GM10266 (cell line): ENCODE data around the gene LPCAT1.
"Not testable (repeated sequence)": the region's sequence is repeated elsewhere in the genome, so short reads cannot be mapped to it uniquely, and the experiment has no call there.

Experiments
- DNase-seq: peaks from one replicate; pipeline ENCODE4 v3.0.0; 2012; ENCODE audit errors: extremely low spot score
- TF ChIP-seq, protein P1 (sequence below): IDR thresholded peaks from 2 replicates; pipeline ENCODE4 v1.5.1; 2012; ENCODE audit warnings: mild to moderate bottlenecking, low read depth; ENCODE audit not compliant: control insufficient read depth, insufficient read depth; ENCODE audit errors: missing control alignments

LPCAT1 gene

GRCh38 chr5:1508659-1509290, 15.0 kb downstream of the LPCAT1 start:
- TF ChIP-seq, protein P1, sequence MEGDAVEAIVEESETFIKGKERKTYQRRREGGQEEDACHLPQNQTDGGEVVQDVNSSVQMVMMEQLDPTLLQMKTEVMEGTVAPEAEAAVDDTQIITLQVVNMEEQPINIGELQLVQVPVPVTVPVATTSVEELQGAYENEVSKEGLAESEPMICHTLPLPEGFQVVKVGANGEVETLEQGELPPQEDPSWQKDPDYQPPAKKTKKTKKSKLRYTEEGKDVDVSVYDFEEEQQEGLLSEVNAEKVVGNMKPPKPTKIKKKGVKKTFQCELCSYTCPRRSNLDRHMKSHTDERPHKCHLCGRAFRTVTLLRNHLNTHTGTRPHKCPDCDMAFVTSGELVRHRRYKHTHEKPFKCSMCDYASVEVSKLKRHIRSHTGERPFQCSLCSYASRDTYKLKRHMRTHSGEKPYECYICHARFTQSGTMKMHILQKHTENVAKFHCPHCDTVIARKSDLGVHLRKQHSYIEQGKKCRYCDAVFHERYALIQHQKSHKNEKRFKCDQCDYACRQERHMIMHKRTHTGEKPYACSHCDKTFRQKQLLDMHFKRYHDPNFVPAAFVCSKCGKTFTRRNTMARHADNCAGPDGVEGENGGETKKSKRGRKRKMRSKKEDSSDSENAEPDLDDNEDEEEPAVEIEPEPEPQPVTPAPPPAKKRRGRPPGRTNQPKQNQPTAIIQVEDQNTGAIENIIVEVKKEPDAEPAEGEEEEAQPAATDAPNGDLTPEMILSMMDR = no peak
- no peak for DNase-seq

- no peak for DNase-seq
- TF ChIP-seq, protein P1 = no peak
These were observed 15.7 kb downstream of the LPCAT1 start for GRCh38 chr5:1507961-1508658.

DNA sequence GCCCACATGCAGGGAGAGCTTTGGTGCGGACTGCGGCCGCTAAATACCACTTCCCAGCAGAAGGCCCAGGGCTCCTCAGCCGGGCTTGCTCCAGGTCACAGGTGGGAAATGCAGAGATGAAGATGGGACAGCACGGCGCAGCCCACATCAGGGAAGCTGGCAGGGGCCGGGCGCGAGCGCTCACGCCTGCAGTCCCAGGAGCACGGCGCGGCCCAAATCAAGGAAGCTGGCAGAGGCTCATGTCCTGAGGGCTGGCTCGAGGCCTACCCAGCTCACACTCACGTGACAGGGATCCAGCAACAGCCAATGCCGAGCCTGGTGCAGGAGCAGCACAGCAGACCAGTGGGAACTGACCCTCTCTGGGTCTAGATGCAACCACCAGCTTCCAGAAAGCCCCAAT, 16.3 kb downstream of the LPCAT1 start:
- no peak for DNase-seq
- TF ChIP-seq, protein P1 = no peak

DNA sequence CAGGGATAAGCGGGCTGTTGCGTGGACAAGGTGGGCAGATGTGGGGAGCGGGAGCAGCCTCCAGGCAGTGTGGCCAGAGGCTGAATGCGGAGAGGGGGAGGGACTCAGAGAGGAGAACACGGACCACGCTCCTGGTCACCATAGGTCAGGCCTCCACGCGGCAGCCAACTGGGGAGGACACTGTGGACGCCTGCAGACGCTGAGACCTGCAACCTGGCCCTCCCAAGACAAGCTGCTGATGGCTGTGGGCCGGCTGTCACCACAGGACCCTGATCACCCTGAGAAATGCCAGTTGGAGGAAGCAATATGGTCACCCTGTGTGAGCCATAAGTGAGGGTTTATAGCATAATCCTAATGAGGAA, 16.8 kb downstream of the LPCAT1 start:
- no peak for DNase-seq
- TF ChIP-seq, protein P1 = no peak

- no peak for DNase-seq
- TF ChIP-seq, protein P1 = no peak
These were observed 17.3 kb downstream of the LPCAT1 start for GRCh38 chr5:1506242-1507013.

DNA sequence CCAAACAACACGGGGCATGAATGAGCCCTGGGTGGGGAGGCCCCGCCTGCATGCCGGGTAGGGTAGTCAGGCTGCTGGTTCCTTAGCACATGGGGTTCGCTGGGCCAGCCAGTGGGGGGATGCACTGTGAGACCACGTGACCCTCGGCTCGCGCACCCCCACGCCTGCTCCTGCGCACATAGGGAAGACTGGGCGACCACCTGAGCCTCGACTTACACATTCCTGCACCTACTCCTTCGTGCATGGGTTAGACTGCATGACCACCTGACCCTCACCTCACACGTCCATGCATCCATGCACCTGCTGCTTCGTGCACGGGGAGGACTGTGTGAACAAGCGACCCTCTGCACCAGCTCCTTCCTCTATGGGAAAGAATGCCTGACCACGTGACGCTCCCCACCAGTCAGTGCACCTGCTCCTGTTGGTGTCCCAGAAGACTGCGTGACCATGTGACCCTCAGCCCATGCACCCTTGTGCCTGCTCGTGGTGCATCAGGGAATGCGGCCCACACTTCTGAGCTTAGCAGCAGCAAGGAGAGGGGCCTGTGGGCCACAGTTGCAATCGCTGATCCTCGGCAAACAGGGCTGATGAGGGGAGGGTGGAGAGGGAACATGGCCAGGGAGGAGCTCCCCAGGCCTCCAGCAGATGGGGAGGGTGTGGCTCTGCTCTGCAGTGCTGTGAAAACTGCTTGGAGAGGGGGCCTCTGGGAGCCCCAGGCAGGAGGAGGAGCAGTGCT, 18.1 kb downstream of the LPCAT1 start:
- DNase-seq = no peak
- TF ChIP-seq, protein P1 = no peak

DNA sequence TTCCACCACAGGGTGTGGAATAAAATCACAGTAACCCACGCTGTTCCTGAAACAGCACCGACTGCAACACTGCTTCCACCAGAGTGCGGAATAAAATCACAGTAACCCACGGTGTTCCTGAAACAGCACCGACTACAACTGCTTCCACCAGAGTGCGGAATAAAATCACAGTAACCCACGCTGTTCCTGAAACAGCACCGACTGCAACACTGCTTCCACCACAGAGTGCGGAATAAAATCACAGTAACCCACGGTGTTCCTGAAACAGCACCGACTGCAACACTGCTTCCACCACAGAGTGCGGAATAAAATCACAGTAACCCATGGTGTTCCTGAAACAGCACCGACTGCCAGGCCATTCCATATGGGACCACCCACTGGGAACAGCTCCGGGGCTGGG, 18.7 kb downstream of the LPCAT1 start:
- DNase-seq = not testable (repeated sequence)
